HepG2 (cell line): Measurements from ENCODE around the gene NFIC. TPM values are rescaled to one million over a fixed set of nuclear protein-coding genes. Genes with fewer than 3 reads are reported as not detected.

Experiments used
- AHR ChIP-seq: IDR thresholded peaks from 2 replicates; pipeline ENCODE4 v1.6.1; 2018; ENCODE audit warnings: missing genetic modification reagents, missing compliant biosample characterization
- BCL6 ChIP-seq: IDR thresholded peaks from 2 replicates; pipeline ENCODE4 v1.6.1; 2016; ENCODE audit warnings: missing genetic modification reagents, missing compliant biosample characterization
- JDP2 ChIP-seq: sonication (generic); formaldehyde crosslinking; IDR thresholded peaks from 2 replicates; pipeline ENCODE4 v1.8.1; 2022; ENCODE audit warnings: missing genetic modification reagents, borderline replicate concordance
- NBN ChIP-seq: fragments of 450-650 bp; conservative IDR thresholded peaks from 2 replicates; pipeline ENCODE4 v1.6.1; 2017
- NPAS2 ChIP-seq: sonication (generic); formaldehyde crosslinking; IDR thresholded peaks from 2 replicates; pipeline ENCODE4 v1.8.0; 2022; ENCODE audit warnings: mild to moderate bottlenecking, missing genetic modification reagents, borderline replicate concordance
- RARA ChIP-seq: IDR thresholded peaks from 2 replicates; pipeline ENCODE4 v1.6.1; 2016; ENCODE audit warnings: missing genetic modification reagents, missing compliant biosample characterization
- SALL1 ChIP-seq: sonication (generic); formaldehyde crosslinking; IDR thresholded peaks from 2 replicates; pipeline ENCODE4 v1.8.0; 2022; ENCODE audit warnings: mild to moderate bottlenecking, missing genetic modification reagents
- SIN3B ChIP-seq: fragments of 150-350 bp; IDR thresholded peaks from 2 replicates; pipeline ENCODE4 v1.6.1; 2014; ENCODE audit warnings: low read length
- SIX1 ChIP-seq: sonication (generic); formaldehyde crosslinking; IDR thresholded peaks from 2 replicates; pipeline ENCODE4 v1.4.0; 2020; ENCODE audit warnings: missing genetic modification reagents, borderline replicate concordance
- SMAD3 ChIP-seq: sonication (generic); formaldehyde crosslinking; IDR thresholded peaks from 2 replicates; pipeline ENCODE4 v1.4.0; 2020; ENCODE audit warnings: missing genetic modification reagents
- SYNCRIP ChIP-seq: fragments of 200-400 bp; formaldehyde crosslinking; IDR thresholded peaks from 2 replicates; pipeline ENCODE4 v1.6.1; 2018; ENCODE audit warnings: mild to moderate bottlenecking, low read depth, low read length; ENCODE audit not compliant: insufficient read depth
- ZBTB38 ChIP-seq: sonication (generic); formaldehyde crosslinking; IDR thresholded peaks from 2 replicates; pipeline ENCODE4 v1.5.1; 2020; ENCODE audit warnings: mild to moderate bottlenecking, missing genetic modification reagents
- ZNF136 ChIP-seq: sonication (generic); formaldehyde crosslinking; IDR thresholded peaks from 2 replicates; pipeline ENCODE4 v1.8.1; 2022; ENCODE audit warnings: low read depth, mild to moderate bottlenecking, moderate library complexity, missing genetic modification reagents
- ZNF367 ChIP-seq: sonication (generic); formaldehyde crosslinking; IDR thresholded peaks from 2 replicates; pipeline ENCODE4 v1.4.0; 2020; ENCODE audit warnings: missing genetic modification reagents, borderline replicate concordance
- ZNF569 ChIP-seq: sonication (generic); formaldehyde crosslinking; IDR thresholded peaks from 2 replicates; pipeline ENCODE4 v1.5.0; 2020; ENCODE audit warnings: mild to moderate bottlenecking, missing genetic modification reagents, moderate library complexity, borderline replicate concordance
- ZNF891 ChIP-seq: sonication (generic); formaldehyde crosslinking; IDR thresholded peaks from 2 replicates; pipeline ENCODE4 v1.5.0; 2020; ENCODE audit warnings: mild to moderate bottlenecking, missing genetic modification reagents
- polyA plus RNA-seq, 8 experiments: library from polyadenylated mRNA; depleted of rRNA in 3 of 8; stranded (reverse) in 7 of 8; unstranded in 1 of 8; fragments of >200 nt; fragmentation: Illumina TruSeq in 4 of 8; extraction: Trizol in 4 of 8; gene quantifications; 2 replicates each; pipeline versions ENCODE4 v1.2.1 to v1.2.3, GENCODE V29; 2011 to 2016; ENCODE audit warnings: low read depth in 4 of 8, missing spikeins in 1 of 8, mixed read lengths in 1 of 8; ENCODE audit not compliant: insufficient read depth in 1 of 8
- total RNA-seq, 5 experiments: library from RNA; depleted of rRNA; stranded (reverse); fragments of >200 nt; fragmentation: Illumina TruSeq; extraction: Trizol; gene quantifications; 2 replicates each; pipeline ENCODE4 v1.2.3, GENCODE V29; 2016; ENCODE audit warnings: low read depth in 1 of 5
- TF ChIP-seq, protein P1 (sequence below): sonication (generic); formaldehyde crosslinking; IDR thresholded peaks from 2 replicates; pipeline ENCODE4 v1.4.0; 2020; ENCODE audit warnings: missing genetic modification reagents, borderline replicate concordance
- TF ChIP-seq, protein P2 (sequence below): sonication (generic); formaldehyde crosslinking; IDR thresholded peaks from 2 replicates; pipeline ENCODE4 v1.4.0; 2020; ENCODE audit warnings: missing genetic modification reagents
- TF ChIP-seq, protein P3 (sequence below): sonication (generic); formaldehyde crosslinking; IDR thresholded peaks from 2 replicates; pipeline ENCODE4 v1.5.1; 2020; ENCODE audit warnings: mild to moderate bottlenecking, moderate library complexity, missing genetic modification reagents

Gene NFIC
- total and polyA plus RNA-seq, 2 of the 13 experiments (the other 11 are each of a cell fraction or from before 2014, with no cell fraction given), result 1.3 to 2.5 TPM

DNA sequence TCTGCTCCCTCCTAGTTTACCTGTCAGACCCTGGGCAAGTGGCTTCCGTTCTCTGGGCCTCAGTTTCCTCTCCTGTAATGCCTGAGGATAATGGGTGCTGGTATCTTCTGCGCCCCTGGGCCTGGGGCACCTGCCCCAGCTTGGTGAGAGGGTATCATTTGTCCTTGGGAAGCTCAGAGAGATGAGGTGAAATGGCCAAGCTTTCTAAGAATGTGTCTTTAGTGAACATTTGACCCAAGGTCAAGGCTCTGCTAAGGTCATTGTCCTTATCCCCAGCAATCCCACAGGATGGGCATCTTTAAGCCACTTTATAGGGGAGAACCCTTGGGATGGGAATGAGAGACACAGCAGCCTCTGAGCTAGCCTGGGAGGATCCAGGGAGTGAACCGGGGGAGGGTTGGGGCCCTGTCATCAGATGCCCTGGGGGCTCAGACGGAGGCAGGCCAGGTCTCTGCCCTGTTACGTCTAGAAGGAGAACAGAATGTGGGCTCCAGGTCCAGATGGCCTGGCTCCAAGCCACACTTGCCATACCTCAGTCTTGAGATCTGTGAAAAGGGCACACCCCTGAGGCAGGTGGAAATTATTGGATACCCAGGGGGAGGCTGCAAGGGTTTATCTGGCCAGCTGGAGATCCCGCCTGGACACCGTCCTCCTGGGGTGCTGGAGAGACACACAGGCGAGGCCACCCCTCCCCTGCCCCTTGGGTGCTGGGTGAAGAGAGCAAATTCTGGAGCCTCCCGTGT is 1.1 kb upstream of the NFIC start (continued):
- TF ChIP-seq, protein P1, sequence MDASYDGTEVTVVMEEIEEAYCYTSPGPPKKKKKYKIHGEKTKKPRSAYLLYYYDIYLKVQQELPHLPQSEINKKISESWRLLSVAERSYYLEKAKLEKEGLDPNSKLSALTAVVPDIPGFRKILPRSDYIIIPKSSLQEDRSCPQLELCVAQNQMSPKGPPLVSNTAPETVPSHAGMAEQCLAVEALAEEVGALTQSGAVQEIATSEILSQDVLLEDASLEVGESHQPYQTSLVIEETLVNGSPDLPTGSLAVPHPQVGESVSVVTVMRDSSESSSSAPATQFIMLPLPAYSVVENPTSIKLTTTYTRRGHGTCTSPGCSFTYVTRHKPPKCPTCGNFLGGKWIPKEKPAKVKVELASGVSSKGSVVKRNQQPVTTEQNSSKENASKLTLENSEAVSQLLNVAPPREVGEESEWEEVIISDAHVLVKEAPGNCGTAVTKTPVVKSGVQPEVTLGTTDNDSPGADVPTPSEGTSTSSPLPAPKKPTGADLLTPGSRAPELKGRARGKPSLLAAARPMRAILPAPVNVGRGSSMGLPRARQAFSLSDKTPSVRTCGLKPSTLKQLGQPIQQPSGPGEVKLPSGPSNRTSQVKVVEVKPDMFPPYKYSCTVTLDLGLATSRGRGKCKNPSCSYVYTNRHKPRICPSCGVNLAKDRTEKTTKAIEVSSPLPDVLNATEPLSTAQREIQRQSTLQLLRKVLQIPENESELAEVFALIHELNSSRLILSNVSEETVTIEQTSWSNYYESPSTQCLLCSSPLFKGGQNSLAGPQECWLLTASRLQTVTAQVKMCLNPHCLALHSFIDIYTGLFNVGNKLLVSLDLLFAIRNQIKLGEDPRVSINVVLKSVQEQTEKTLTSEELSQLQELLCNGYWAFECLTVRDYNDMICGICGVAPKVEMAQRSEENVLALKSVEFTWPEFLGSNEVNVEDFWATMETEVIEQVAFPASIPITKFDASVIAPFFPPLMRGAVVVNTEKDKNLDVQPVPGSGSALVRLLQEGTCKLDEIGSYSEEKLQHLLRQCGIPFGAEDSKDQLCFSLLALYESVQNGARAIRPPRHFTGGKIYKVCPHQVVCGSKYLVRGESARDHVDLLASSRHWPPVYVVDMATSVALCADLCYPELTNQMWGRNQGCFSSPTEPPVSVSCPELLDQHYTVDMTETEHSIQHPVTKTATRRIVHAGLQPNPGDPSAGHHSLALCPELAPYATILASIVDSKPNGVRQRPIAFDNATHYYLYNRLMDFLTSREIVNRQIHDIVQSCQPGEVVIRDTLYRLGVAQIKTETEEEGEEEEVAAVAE, result no peak
- TF ChIP-seq SYNCRIP, result no peak
- no peak for TF ChIP-seq NPAS2
- TF ChIP-seq, protein P2, sequence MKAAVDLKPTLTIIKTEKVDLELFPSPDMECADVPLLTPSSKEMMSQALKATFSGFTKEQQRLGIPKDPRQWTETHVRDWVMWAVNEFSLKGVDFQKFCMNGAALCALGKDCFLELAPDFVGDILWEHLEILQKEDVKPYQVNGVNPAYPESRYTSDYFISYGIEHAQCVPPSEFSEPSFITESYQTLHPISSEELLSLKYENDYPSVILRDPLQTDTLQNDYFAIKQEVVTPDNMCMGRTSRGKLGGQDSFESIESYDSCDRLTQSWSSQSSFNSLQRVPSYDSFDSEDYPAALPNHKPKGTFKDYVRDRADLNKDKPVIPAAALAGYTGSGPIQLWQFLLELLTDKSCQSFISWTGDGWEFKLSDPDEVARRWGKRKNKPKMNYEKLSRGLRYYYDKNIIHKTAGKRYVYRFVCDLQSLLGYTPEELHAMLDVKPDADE, result no peak
- no peak for TF ChIP-seq ZNF569 (CRISPR knock-in tag)
- TF ChIP-seq ZBTB38, result no peak
- TF ChIP-seq NBN, result no peak
- TF ChIP-seq ZNF136, result no peak
- TF ChIP-seq, protein P3, sequence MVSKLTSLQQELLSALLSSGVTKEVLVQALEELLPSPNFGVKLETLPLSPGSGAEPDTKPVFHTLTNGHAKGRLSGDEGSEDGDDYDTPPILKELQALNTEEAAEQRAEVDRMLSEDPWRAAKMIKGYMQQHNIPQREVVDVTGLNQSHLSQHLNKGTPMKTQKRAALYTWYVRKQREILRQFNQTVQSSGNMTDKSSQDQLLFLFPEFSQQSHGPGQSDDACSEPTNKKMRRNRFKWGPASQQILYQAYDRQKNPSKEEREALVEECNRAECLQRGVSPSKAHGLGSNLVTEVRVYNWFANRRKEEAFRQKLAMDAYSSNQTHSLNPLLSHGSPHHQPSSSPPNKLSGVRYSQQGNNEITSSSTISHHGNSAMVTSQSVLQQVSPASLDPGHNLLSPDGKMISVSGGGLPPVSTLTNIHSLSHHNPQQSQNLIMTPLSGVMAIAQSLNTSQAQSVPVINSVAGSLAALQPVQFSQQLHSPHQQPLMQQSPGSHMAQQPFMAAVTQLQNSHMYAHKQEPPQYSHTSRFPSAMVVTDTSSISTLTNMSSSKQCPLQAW (CRISPR knock-in tag), result no peak
- TF ChIP-seq RARA (CRISPR knock-in tag), result peak; percentile 26; the same call in 1 of the 2 replicates
- peak; percentile 81 for TF ChIP-seq BCL6 (CRISPR knock-in tag)
- no peak for TF ChIP-seq SMAD3 (CRISPR knock-in tag)
- TF ChIP-seq AHR (CRISPR knock-in tag), result no peak
- TF ChIP-seq JDP2, result no peak
- no peak for TF ChIP-seq SALL1
- no peak for TF ChIP-seq ZNF367 (CRISPR knock-in tag)
- no peak for TF ChIP-seq ZNF891
- no peak for TF ChIP-seq SIN3B
- TF ChIP-seq SIX1 (CRISPR knock-in tag), result no peak
